Smooth muscle cell (in vitro differentiated cells): Measurements from ENCODE around the gene ZNF334. TPM values are rescaled to one million over a fixed set of nuclear protein-coding genes. Genes with fewer than 3 reads are reported as not detected.

ENCODE experiments used
- DNase-seq: peaks from one replicate; lab custom pipeline; 2025; ENCODE audit not compliant: unreplicated experiment; lab: John Stamatoyannopoulos, UW
- H2AFZ ChIP-seq: fragments of 200-600 bp; sonication (generic); 2 replicates; pipeline ENCODE4 v1.6.0; 2016; ENCODE audit warnings: antibody characterized with exemption, low read depth, mild to moderate bottlenecking
- H3F3A ChIP-seq: fragments of 200-600 bp; sonication (generic); 2 replicates; pipeline ENCODE4 v1.6.0; 2017; ENCODE audit warnings: antibody characterized with exemption, low read depth
- H3K27ac ChIP-seq: fragments of 200-600 bp; sonication (generic); 2 replicates; pipeline ENCODE4 v1.5.1; 2016; ENCODE audit warnings: low read depth, mild to moderate bottlenecking
- H3K27me3 ChIP-seq: fragments of 200-600 bp; sonication (generic); 2 replicates; pipeline ENCODE4 v1.6.1; 2016; ENCODE audit warnings: low read depth, mild to moderate bottlenecking
- H3K36me3 ChIP-seq: fragments of 200-600 bp; sonication (generic); 2 replicates; pipeline ENCODE4 v1.5.1; 2016; ENCODE audit warnings: low read depth
- H3K4me1 ChIP-seq: fragments of 200-600 bp; sonication (generic); 2 replicates; pipeline ENCODE4 v1.5.1; 2016; ENCODE audit warnings: low read depth
- H3K4me2 ChIP-seq: fragments of 200-600 bp; sonication (generic); 2 replicates; pipeline ENCODE4 v1.6.0; 2016; ENCODE audit warnings: mild to moderate bottlenecking
- H3K4me3 ChIP-seq: fragments of 200-600 bp; sonication (generic); 2 replicates; pipeline ENCODE4 v1.5.1; 2016; ENCODE audit warnings: mild to moderate bottlenecking
- H3K79me2 ChIP-seq: fragments of 200-600 bp; sonication (generic); 2 replicates; pipeline ENCODE4 v1.6.0; 2016; ENCODE audit warnings: low read depth, mild to moderate bottlenecking
- H3K9ac ChIP-seq: fragments of 200-600 bp; sonication (generic); 2 replicates; pipeline ENCODE4 v1.6.0; 2016; ENCODE audit warnings: low read depth
- H3K9me3 ChIP-seq: fragments of 200-600 bp; sonication (generic); replicated peaks from 2 replicates; pipeline ENCODE4 v1.5.1; 2016; ENCODE audit warnings: low read depth
- H4K20me1 ChIP-seq: fragments of 200-600 bp; sonication (generic); 2 replicates; pipeline ENCODE4 v1.6.0; 2016; ENCODE audit warnings: low read depth
- WGBS: methylation state at CpG from one replicate; pipeline ENCODE4 v1.1.7; 2016; ENCODE audit warnings: low lambda C conversion rate; 5-methylcytosine and 5-hydroxymethylcytosine counted together
- polyA plus RNA-seq: library from polyadenylated mRNA; unstranded; fragments of >200 nt; fragmentation: Nextera tagmentation; extraction: Ambion mirVana; gene quantifications from 2 replicates; pipeline ENCODE4 v1.2.1, GENCODE V29; 2016
- total RNA-seq: library from RNA; depleted of rRNA; stranded (reverse); fragments of >200 nt; gene quantifications from 2 replicates; pipeline ENCODE4 v1.2.3, GENCODE V29; 2014
- TF ChIP-seq, protein P1 (sequence below): fragments of 200-600 bp; sonication (generic); IDR thresholded peaks from 2 replicates; pipeline ENCODE4 v1.5.1; 2017; ENCODE audit warnings: borderline replicate concordance, mild to moderate bottlenecking, antibody characterized with exemption; ENCODE audit not compliant: insufficient read depth, poor library complexity, severe bottlenecking

The ZNF334 gene
- total and polyA plus RNA-seq, 2 experiments from 2014 or later, result 3.7 to 10.3 TPM

DNA sequence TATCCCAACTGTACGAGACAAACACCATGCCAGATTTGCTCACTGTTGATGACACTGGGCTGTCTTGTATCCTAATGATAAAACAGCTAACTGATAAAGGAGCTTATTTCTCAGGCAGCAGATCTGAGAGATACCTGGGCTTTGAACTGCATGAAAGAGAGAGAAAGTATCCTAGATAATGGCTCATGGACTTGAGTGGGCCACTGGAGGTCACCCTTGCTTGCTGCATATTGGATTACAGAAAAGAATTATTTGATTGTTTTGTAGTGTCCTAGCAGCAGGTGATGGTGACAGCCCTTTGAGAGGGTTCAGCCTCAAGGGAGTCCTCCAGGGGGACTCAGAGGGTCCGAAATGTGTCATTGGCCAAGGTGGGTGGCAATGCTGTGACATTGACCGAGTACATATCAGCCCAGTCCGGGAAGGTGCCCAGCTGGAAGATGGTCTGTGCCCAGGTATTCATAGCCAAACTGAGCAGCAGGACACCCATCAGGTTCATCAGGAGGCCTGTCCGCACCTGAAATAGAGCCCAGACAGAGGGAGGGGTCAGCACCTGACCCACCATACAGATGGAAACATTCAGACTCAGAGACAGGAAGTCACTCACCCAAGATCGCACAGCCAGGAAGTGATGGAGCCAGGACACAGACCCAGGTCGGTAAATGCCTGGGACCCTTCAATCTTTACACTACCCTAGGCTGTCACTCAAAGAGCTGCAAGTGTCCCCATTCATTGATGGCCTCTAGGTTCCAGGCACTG is 46.5 kb upstream of the ZNF334 start:
- Histone ChIP-seq H3K9ac (no peak overlapping the region), H4K20me1 (no peaks in the 10 kb centered on the region), H3K36me3 (no peaks in the 10 kb centered on the region), H3K4me3 (no peak overlapping the region), H3K79me2 (no peaks in the 10 kb centered on the region), H3K4me1 (peaks cover 21% of the 10 kb centered on the region), H3F3A (no peaks in the 10 kb centered on the region), H3K4me2 (no peak overlapping the region), H3K27ac (no peak overlapping the region), H3K27me3 (no peaks in the 10 kb centered on the region), H3K9me3 (no peaks in the 10 kb centered on the region), H2AFZ (no peak overlapping the region)
- TF ChIP-seq, protein P1, sequence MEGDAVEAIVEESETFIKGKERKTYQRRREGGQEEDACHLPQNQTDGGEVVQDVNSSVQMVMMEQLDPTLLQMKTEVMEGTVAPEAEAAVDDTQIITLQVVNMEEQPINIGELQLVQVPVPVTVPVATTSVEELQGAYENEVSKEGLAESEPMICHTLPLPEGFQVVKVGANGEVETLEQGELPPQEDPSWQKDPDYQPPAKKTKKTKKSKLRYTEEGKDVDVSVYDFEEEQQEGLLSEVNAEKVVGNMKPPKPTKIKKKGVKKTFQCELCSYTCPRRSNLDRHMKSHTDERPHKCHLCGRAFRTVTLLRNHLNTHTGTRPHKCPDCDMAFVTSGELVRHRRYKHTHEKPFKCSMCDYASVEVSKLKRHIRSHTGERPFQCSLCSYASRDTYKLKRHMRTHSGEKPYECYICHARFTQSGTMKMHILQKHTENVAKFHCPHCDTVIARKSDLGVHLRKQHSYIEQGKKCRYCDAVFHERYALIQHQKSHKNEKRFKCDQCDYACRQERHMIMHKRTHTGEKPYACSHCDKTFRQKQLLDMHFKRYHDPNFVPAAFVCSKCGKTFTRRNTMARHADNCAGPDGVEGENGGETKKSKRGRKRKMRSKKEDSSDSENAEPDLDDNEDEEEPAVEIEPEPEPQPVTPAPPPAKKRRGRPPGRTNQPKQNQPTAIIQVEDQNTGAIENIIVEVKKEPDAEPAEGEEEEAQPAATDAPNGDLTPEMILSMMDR, result no peak
- WGBS, result 87% methylated on average over 7 of the region's 7 CpGs
- DNase-seq, result no peak

DNA sequence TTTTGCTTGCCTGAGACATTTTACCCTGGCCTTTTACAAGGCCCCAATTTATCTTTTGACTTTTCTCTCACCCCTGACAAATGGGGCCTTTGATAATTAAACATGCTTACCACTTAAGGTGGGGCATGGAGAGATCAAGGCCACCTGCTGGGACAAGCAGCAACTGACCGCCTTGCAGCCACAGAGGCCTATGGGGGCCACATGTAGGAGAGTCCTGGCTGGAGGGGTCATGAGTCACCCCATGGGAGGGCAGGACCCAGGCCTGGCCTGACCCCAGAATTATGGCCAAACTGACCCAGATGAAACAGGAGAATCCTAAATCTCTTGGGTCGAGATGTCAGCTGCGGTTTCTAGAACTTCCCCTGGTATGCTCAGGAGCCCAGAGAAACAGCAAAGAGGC is 45.6 kb upstream of the ZNF334 start:
- H2AFZ ChIP-seq, result no peak overlapping the region
- TF ChIP-seq, protein P1, result no peak
- H3K4me1 ChIP-seq, result peaks cover 21% of the 10 kb centered on the region
- no peaks in the 10 kb centered on the region for H3K27me3 ChIP-seq
- no peak overlapping the region for H3K27ac ChIP-seq
- no peaks in the 10 kb centered on the region for H3F3A ChIP-seq
- WGBS, result 88% methylated on average over 3 of the region's 3 CpGs
- H3K4me3 ChIP-seq, result no peak overlapping the region
- no peaks in the 10 kb centered on the region for H4K20me1 ChIP-seq
- no peaks in the 10 kb centered on the region for H3K79me2 ChIP-seq
- H3K9me3 ChIP-seq, result no peaks in the 10 kb centered on the region
- no peak for DNase-seq
- no peak overlapping the region for H3K9ac ChIP-seq
- H3K4me2 ChIP-seq, result no peak overlapping the region
- H3K36me3 ChIP-seq, result no peaks in the 10 kb centered on the region

DNA sequence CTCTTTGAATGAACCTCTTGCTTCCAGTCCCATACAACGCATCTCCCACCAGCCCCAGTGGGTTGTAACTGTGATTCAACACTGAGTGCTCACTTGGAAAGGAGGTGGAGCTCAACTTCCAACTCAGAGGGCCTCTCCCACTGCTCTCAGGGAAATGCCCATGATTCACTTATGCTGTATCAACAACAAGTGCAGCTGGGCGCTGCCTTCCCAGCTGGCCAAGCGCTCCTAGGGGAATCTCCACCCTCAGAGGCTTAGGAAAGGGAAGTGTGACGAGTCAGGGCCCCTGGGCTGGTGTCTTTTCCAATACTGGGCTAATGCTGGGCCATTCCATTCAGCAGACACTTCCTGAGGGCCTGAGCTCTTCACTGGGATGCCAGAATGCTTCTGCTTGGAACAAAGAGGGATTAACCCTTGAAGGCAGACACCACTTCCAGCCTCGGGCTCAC is 45.2 kb upstream of the ZNF334 start:
- Histone ChIP-seq H4K20me1 (no peaks in the 10 kb centered on the region), H3K27ac (no peak overlapping the region), H3K9ac (no peak overlapping the region), H3K36me3 (no peaks in the 10 kb centered on the region), H3K27me3 (no peaks in the 10 kb centered on the region), H2AFZ (no peak overlapping the region), H3K4me2 (no peak overlapping the region), H3K9me3 (no peaks in the 10 kb centered on the region), H3K79me2 (no peaks in the 10 kb centered on the region), H3K4me1 (peaks cover 21% of the 10 kb centered on the region), H3F3A (no peaks in the 10 kb centered on the region), H3K4me3 (no peak overlapping the region)
- no peak for DNase-seq
- TF ChIP-seq, protein P1, result no peak
- WGBS, result 46% methylated on average over 5 of the region's 5 CpGs
